HepG2 (cell line): ENCODE results near the gene PCSK5. TPM values are rescaled to one million over a fixed set of nuclear protein-coding genes. Genes with fewer than 3 reads are reported as not detected.

Experiments used
- ATAC-seq: fragments of 200-7000 bp; cut with Tn5 transposase; 3 replicates; pipeline ENCODE4 v1.9.1; 2020; ENCODE audit warnings: mild to moderate bottlenecking, moderate library complexity
- BruUV-seq: library from RNA; stranded (reverse); fragments of 400-500 nt; replicated peaks from 2 replicates; lab custom pipeline; 2021; lab: Mats Ljungman, UMichigan
- CTCF ChIA-PET: fragments of 300-600 bp; formaldehyde crosslinking; extraction: SDS; loops from one replicate; lab custom pipeline; 2021; ENCODE audit warnings: low total read pairs, inconsistent platforms, low intra/inter-chr PET ratio; lab: Yijun Ruan, JAX
- POLR2A ChIA-PET: fragments of 350-600 bp; sonication (Branson Sonifier 250); formaldehyde crosslinking; loops from one replicate; lab custom pipeline; 2020; ENCODE audit warnings: antibody characterized with exemption, inconsistent platforms; lab: Yijun Ruan, JAX
- DNase-seq: peaks from one replicate; pipeline ENCODE4 v3.0.0-alpha.2; 2015; ENCODE audit warnings: low spot score
- FAIRE-seq: peaks from 3 replicates; lab custom pipeline; 2011; peaks lifted over from hg19 to GRCh38; lab: Jason Lieb, UNC
- H2AFZ ChIP-seq: one replicate; pipeline ENCODE4 v1.6.1; 2011; ENCODE audit warnings: low read length, inconsistent platforms
- H3K27ac ChIP-seq: fragments of 300-600 bp; 3 replicates; pipeline ENCODE4 v1.8.0; 2011; ENCODE audit warnings: mixed run types, mild to moderate bottlenecking, mixed read lengths, low read length, inconsistent platforms; ENCODE audit not compliant: insufficient read depth; ENCODE audit errors: extremely low read length
- H3K27me3 ChIP-seq, 2 experiments: fragments of 200-600 bp in 1 of 2; 2 replicates in 1 of 2; 3 replicates in 1 of 2; pipeline versions ENCODE4 v1.6.0 to v1.8.0; 2011; ENCODE audit warnings: low read length in 2 of 2, mild to moderate bottlenecking in 2 of 2, moderate library complexity in 2 of 2, inconsistent platforms in 1 of 2; ENCODE audit not compliant: insufficient read depth in 2 of 2, control insufficient read depth in 1 of 2
- H3K36me3 ChIP-seq, 2 experiments: fragments of 200-600 bp in 1 of 2; replicated peaks in 1 of 2; 2 replicates in 1 of 2; 3 replicates in 1 of 2; pipeline versions ENCODE4 v1.5.1 to v1.8.0; 2011; ENCODE audit warnings: low read length in 2 of 2, inconsistent platforms in 1 of 2; ENCODE audit not compliant: insufficient read depth in 2 of 2, control insufficient read depth in 1 of 2
- H3K4me1 ChIP-seq: 2 replicates; pipeline ENCODE4 v1.5.1; 2012; ENCODE audit warnings: low read length, inconsistent platforms; ENCODE audit not compliant: insufficient read depth
- H3K4me2 ChIP-seq: 2 replicates; pipeline ENCODE4 v1.6.0; 2011; ENCODE audit warnings: low read depth, low read length, inconsistent platforms
- H3K4me3 ChIP-seq, 3 experiments: fragments of 200-600 bp in 1 of 3; sonication (generic), shearing (Covaris generic) in 1 of 3; replicated peaks in 1 of 3; 2 replicates each; pipeline ENCODE4 v1.5.1; 2011 to 2016; ENCODE audit warnings: low read length in 3 of 3, inconsistent platforms in 2 of 3, low read depth in 2 of 3, mild to moderate bottlenecking in 2 of 3, control low read depth in 1 of 3, mixed read lengths in 1 of 3; ENCODE audit not compliant: insufficient read depth in 1 of 3
- H3K79me2 ChIP-seq: one replicate; pipeline ENCODE4 v1.6.1; 2011; ENCODE audit warnings: low read length, inconsistent platforms; ENCODE audit not compliant: insufficient read depth
- H3K9ac ChIP-seq: 2 replicates; pipeline ENCODE4 v1.6.0; 2011; ENCODE audit warnings: mild to moderate bottlenecking, low read depth, low read length, inconsistent platforms; ENCODE audit not compliant: insufficient read depth
- H3K9me3 ChIP-seq: 2 replicates; pipeline ENCODE4 v1.5.1; 2012; ENCODE audit warnings: mild to moderate bottlenecking, low read length
- H4K20me1 ChIP-seq: 2 replicates; pipeline ENCODE4 v1.6.0; 2011; ENCODE audit warnings: inconsistent platforms, mild to moderate bottlenecking, low read length, moderate library complexity; ENCODE audit not compliant: insufficient read depth
- AFF4 ChIP-seq: sonication (generic); formaldehyde crosslinking; IDR thresholded peaks from 2 replicates; pipeline ENCODE4 v1.4.0; 2020; ENCODE audit warnings: missing genetic modification reagents
- ATF7-NPFF ChIP-seq: sonication (generic); formaldehyde crosslinking; IDR thresholded peaks from 2 replicates; pipeline ENCODE4 v1.8.1; 2023; ENCODE audit warnings: mild to moderate bottlenecking, low read depth, missing genetic modification reagents, moderate library complexity
- PBX2 ChIP-seq: IDR thresholded peaks from 2 replicates; pipeline ENCODE4 v1.6.1; 2016; ENCODE audit warnings: control low read depth
- SOX13 ChIP-seq, 3 experiments: fragments of 450-650 bp in 1 of 3; sonication (generic) in 1 of 3; formaldehyde crosslinking in 1 of 3; IDR thresholded peaks in 2 of 3; conservative IDR thresholded peaks in 1 of 3; 2 replicates each; pipeline versions ENCODE4 v1.5.0 to v1.6.1; 2016 to 2020; ENCODE audit warnings: antibody characterized with exemption in 1 of 3, mild to moderate bottlenecking in 1 of 3, missing compliant biosample characterization in 1 of 3, missing genetic modification reagents in 1 of 3, moderate library complexity in 1 of 3
- ZNF367 ChIP-seq: sonication (generic); formaldehyde crosslinking; IDR thresholded peaks from 2 replicates; pipeline ENCODE4 v1.4.0; 2020; ENCODE audit warnings: missing genetic modification reagents, borderline replicate concordance
- ZNF546 ChIP-seq: sonication (generic); formaldehyde crosslinking; conservative IDR thresholded peaks from 2 replicates; pipeline ENCODE4 v1.8.1; 2023; ENCODE audit warnings: mild to moderate bottlenecking, missing genetic modification reagents
- ZNF670 ChIP-seq: sonication (generic); formaldehyde crosslinking; IDR thresholded peaks from 2 replicates; pipeline ENCODE4 v1.8.0; 2022; ENCODE audit warnings: mild to moderate bottlenecking, missing genetic modification reagents, borderline replicate concordance
- WGBS: methylation state at CpG from one replicate; pipeline ENCODE4 v1.1.6; 2017; ENCODE audit warnings: low lambda C conversion rate; 5-methylcytosine and 5-hydroxymethylcytosine counted together
- in situ Hi-C: cut with HindIII; loops from 2 replicates; pipeline ENCODE4 v1.10.0; 2017; ENCODE audit warnings: low pct_unique_long_range_greater_than_20kb; ENCODE audit not compliant: extremely low pct_ligation_motif_present
- intact Hi-C: fragments of 100-400 bp; cut with micrococcal nuclease; formaldehyde crosslinking; loops from one replicate; pipeline ENCODE4 v1.10.0; 2022; ENCODE audit not compliant: unreplicated experiment
- polyA plus RNA-seq, 8 experiments: library from polyadenylated mRNA; depleted of rRNA in 3 of 8; stranded (reverse) in 7 of 8; unstranded in 1 of 8; fragments of >200 nt; fragmentation: Illumina TruSeq in 4 of 8; extraction: Trizol in 4 of 8; gene quantifications; 2 replicates each; pipeline versions ENCODE4 v1.2.1 to v1.2.3, GENCODE V29; 2011 to 2016; ENCODE audit warnings: low read depth in 4 of 8, missing spikeins in 1 of 8, mixed read lengths in 1 of 8; ENCODE audit not compliant: insufficient read depth in 1 of 8
- total RNA-seq, 5 experiments: library from RNA; depleted of rRNA; stranded (reverse); fragments of >200 nt; fragmentation: Illumina TruSeq; extraction: Trizol; gene quantifications; 2 replicates each; pipeline ENCODE4 v1.2.3, GENCODE V29; 2016; ENCODE audit warnings: low read depth in 1 of 5

PCSK5 gene
- total and polyA plus RNA-seq, 2 of the 13 experiments (the other 11 are each of a cell fraction or from before 2014, with no cell fraction given): 0.55 to 0.66 TPM

- intact Hi-C loops: no loop called here
- TF ChIP-seq ZNF670 (no peak), ZNF546 (CRISPR knock-in tag) (no peak), ZNF367 (CRISPR knock-in tag) (no peak), PBX2 (CRISPR knock-in tag) (no peak), SOX13 (IDR thresholded peaks at IDR 0.05) (no peak), SOX13 (CRISPR knock-in tag; conservative IDR thresholded peaks at IDR 0.05 in 1 of 2, IDR thresholded peaks at IDR 0.05 in 1 of 2) (no peak)
- Histone ChIP-seq H2AFZ (no peak overlapping the region), H3K4me2 (no peak overlapping the region), H3K4me1 (no peaks in the 10 kb centered on the region), H3K27me3 (no peaks in the 10 kb centered on the region), H3K79me2 (no peaks in the 10 kb centered on the region), H4K20me1 (no peaks in the 10 kb centered on the region), H3K9me3 (no peaks in the 10 kb centered on the region), H3K4me3 (no peak overlapping the region), H3K27ac (no peak overlapping the region), H3K9ac (no peak overlapping the region), H3K36me3 (no peaks in the 10 kb centered on the region)
- POLR2A ChIA-PET: no interaction called here
- DNase-seq (no peak), FAIRE-seq (no peak), ATAC-seq (no peak)
- in situ Hi-C loops: no loop called here
- CTCF ChIA-PET: no interaction called here
- WGBS: 38% methylated on average over 4 of the region's 4 CpGs
- no TSS peak for BruUV-seq
Measured at GRCh38 chr9:75914883-75915452, 24.5 kb downstream of the PCSK5 start.

GRCh38 chr9:75918154-75918553 is 27.7 kb downstream of the PCSK5 start:
- H3K4me3 ChIP-seq: no peak overlapping the region
- H3K9ac ChIP-seq: no peak overlapping the region
- WGBS: 47% methylated on average over 3 of the region's 3 CpGs
- H3K4me1 ChIP-seq: no peaks in the 10 kb centered on the region
- intact Hi-C loops (no loop called here), in situ Hi-C loops (no loop called here)
- H3K27me3 ChIP-seq: no peaks in the 10 kb centered on the region
- H3K4me2 ChIP-seq: no peak overlapping the region
- H2AFZ ChIP-seq: no peak overlapping the region
- H4K20me1 ChIP-seq: no peaks in the 10 kb centered on the region
- no peaks in the 10 kb centered on the region for H3K79me2 ChIP-seq
- DNase-seq (no peak), FAIRE-seq (no peak), ATAC-seq (no peak)
- H3K9me3 ChIP-seq: no peaks in the 10 kb centered on the region
- ChIA-PET POLR2A (no interaction called here), CTCF (no interaction called here)
- H3K36me3 ChIP-seq: no peaks in the 10 kb centered on the region
- H3K27ac ChIP-seq: no peak overlapping the region
- no TSS peak for BruUV-seq
- TF ChIP-seq ATF7-NPFF (CRISPR knock-in tag) (no peak), AFF4 (CRISPR knock-in tag) (no peak)
